Mucosa of descending colon (tissue), 3 donors: ENCODE results near the gene POTEH. TPM values are rescaled to one million over a fixed set of nuclear protein-coding genes. Genes with fewer than 3 reads are reported as not detected.
"Not testable (repeated sequence)": the region's sequence is repeated elsewhere in the genome, so short reads cannot be mapped to it uniquely, and the experiment has no call there.

ENCODE experiments used
- ATAC-seq: fragments of 200-7000 bp; cut with Tn5 transposase; one replicate; pipeline ENCODE4 v1.9.1; 2020; ENCODE audit warnings: mild to moderate bottlenecking, moderate library complexity
- DNase-seq, 3 donors: peaks; one replicate each; pipeline ENCODE4 v3.0.0-alpha.2; 2020
- H3K36me3 ChIP-seq: fragments of 200-600 bp; one replicate; pipeline ENCODE4 v1.8.0; 2021; ENCODE audit warnings: low read depth, mild to moderate bottlenecking
- H3K4me1 ChIP-seq: fragments of 200-600 bp; one replicate; pipeline ENCODE4 v1.8.0; 2021; ENCODE audit warnings: low read depth, mild to moderate bottlenecking
- H3K4me3 ChIP-seq: fragments of 200-600 bp; one replicate; pipeline ENCODE4 v1.8.0; 2021; ENCODE audit warnings: mild to moderate bottlenecking
- H3K9me3 ChIP-seq: fragments of 200-600 bp; one replicate; pipeline ENCODE4 v1.8.0; 2021; ENCODE audit warnings: mild to moderate bottlenecking
- intact Hi-C, 2 donors: fragments of 100-400 bp; cut with DNase I in 1 of 2; cut with micrococcal nuclease in 1 of 2; formaldehyde crosslinking; loops; one replicate each; pipeline versions ENCODE4 v1.11.0 to v1.11.1; 2022; cut with DNase I, micrococcal nuclease
- long read RNA-seq, 2 donors: library from polyadenylated mRNA; unstranded; transcript quantifications; one replicate each; pipeline ENCODE4 v2.0.0, GENCODE V29; 2019 to 2021
- total RNA-seq, 3 donors: library from RNA; stranded (reverse); fragmentation: NEBNext Ultra II Directional in 2 of 3; extraction: Animal tissue kit (Norgen Biotek cat#: 25700) in 2 of 3; gene quantifications; one replicate each; pipeline versions ENCODE4 v1.2.1 to v1.2.4, GENCODE V29; 2021 to 2023
- donor health status: DM: no; HTN: no; CAD: no; lungs with moderate emphysema.
- donor health status: DM: no; HTN: no; CAD: no.
- donor health status: DM: no; HTN: yes; CAD: no.

The POTEH gene
- not detected for total RNA-seq
- long read RNA-seq, donor 1: 0 reads
- long read RNA-seq, donor 2: 0 reads

DNA sequence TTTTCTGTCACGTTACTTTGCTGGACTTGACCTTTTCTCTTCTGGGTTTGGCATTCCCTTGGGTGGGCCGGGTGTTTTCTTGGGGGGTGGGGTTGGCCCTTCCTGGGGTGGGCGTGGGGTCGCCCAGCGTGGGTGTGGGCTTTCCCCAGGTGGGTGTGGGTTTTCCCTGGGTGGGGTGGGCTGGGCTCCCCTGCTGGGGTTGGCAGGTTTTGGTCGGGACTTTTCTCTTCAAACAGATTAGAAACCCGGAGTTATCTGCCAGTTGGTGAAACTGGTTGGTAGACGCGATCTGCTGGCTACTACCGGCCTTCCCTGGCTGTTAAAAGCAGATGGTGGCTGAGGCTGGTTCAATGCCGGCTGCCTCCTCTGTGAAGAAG, at the start of gene POTEH:
Gene POTEH, plus strand, starts transcription at position 278 of the 377 bp plus-strand sequence. Its CDS starts 52 bp downstream, at position 330.
- H3K4me1 ChIP-seq, H3K4me3 ChIP-seq, DNase-seq, ATAC-seq, intact Hi-C loops, H3K36me3 ChIP-seq, H3K9me3 ChIP-seq: not testable (repeated sequence)

- H3K4me3 ChIP-seq, H3K36me3 ChIP-seq, DNase-seq, H3K4me1 ChIP-seq, intact Hi-C loops, ATAC-seq, H3K9me3 ChIP-seq: not testable (repeated sequence)
These were observed 47.5 kb upstream of the POTEH start for GRCh38 chr22:15642288-15642861.

- ATAC-seq, H3K4me1 ChIP-seq, H3K9me3 ChIP-seq, H3K36me3 ChIP-seq, H3K4me3 ChIP-seq, DNase-seq, intact Hi-C loops: not testable (repeated sequence)
These were observed 37.9 kb upstream of the POTEH start for GRCh38 chr22:15651954-15652353.

- peak; percentile 23 for ATAC-seq
- H3K4me3 ChIP-seq, DNase-seq, H3K36me3 ChIP-seq, intact Hi-C loops, H3K4me1 ChIP-seq, H3K9me3 ChIP-seq: not testable (repeated sequence)
These were observed 37.1 kb upstream of the POTEH start for GRCh38 chr22:15652738-15653137.

GRCh38 chr22:15653241-15653640, 36.6 kb upstream of the POTEH start:
- H3K4me3 ChIP-seq, H3K36me3 ChIP-seq, DNase-seq, intact Hi-C loops, H3K9me3 ChIP-seq, ATAC-seq, H3K4me1 ChIP-seq: not testable (repeated sequence)

DNA sequence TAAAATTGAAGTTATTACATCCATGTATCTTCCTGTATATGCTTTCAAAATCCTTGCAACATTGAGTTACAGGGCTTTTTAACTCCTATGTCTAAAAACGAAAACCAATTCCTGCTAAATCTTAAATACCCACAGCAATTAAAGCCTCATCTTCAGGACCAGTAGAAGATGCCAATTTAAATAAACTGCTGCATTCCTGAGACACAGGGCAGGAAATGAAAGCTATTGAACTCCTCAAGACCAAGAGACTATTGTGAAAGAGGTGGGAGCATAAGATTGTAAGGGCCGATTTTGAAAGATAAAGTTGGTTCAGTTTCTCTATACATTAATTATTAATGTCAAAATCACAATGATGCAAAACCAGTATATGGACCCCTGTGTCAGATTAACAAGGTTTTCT, 28.7 kb upstream of the POTEH start:
- DNase-seq, H3K4me1 ChIP-seq, H3K36me3 ChIP-seq, ATAC-seq, intact Hi-C loops, H3K9me3 ChIP-seq, H3K4me3 ChIP-seq: not testable (repeated sequence)

GRCh38 chr22:15664682-15665081, 25.1 kb upstream of the POTEH start:
- H3K4me1 ChIP-seq, H3K36me3 ChIP-seq, H3K4me3 ChIP-seq, H3K9me3 ChIP-seq, intact Hi-C loops, DNase-seq: not testable (repeated sequence)
- peak; percentile 48 for ATAC-seq

- DNase-seq, H3K36me3 ChIP-seq, intact Hi-C loops, H3K4me1 ChIP-seq, H3K4me3 ChIP-seq, H3K9me3 ChIP-seq, ATAC-seq: not testable (repeated sequence)
These were observed 24.3 kb upstream of the POTEH start for GRCh38 chr22:15665478-15665877.

GRCh38 chr22:15669430-15669829, 20.4 kb upstream of the POTEH start:
- H3K36me3 ChIP-seq, H3K4me1 ChIP-seq, intact Hi-C loops, H3K4me3 ChIP-seq, H3K9me3 ChIP-seq, DNase-seq, ATAC-seq: not testable (repeated sequence)

- H3K36me3 ChIP-seq, H3K4me3 ChIP-seq, H3K4me1 ChIP-seq, DNase-seq, H3K9me3 ChIP-seq, intact Hi-C loops: not testable (repeated sequence)
- ATAC-seq: peak; percentile 14
These were observed 10.1 kb upstream of the POTEH start for GRCh38 chr22:15679702-15680101.

DNA sequence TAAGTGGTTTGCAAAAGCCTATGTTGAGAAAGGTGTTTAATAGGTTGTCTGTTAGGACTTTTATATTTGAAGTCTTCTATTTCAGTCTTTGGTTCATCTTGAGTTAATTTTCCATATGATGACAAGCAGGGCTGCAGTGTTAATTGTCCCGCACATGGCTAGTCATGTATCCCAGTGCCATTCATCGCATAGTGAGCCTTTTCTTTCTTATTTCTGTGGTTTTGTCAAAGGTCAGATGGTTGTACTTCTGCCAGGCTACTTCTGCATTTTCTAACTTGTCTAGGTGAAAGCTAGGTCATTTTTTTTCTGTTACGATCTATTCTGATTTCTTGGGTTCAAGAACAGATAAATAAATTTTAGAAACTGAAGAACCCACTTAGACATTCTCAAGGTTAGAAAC, 5.7 kb upstream of the POTEH start:
- ATAC-seq, H3K4me3 ChIP-seq, intact Hi-C loops, H3K4me1 ChIP-seq, H3K36me3 ChIP-seq, DNase-seq, H3K9me3 ChIP-seq: not testable (repeated sequence)

- H3K9me3 ChIP-seq, H3K4me3 ChIP-seq, ATAC-seq, H3K4me1 ChIP-seq, H3K36me3 ChIP-seq, DNase-seq, intact Hi-C loops: not testable (repeated sequence)
These were observed 5.1 kb upstream of the POTEH start for GRCh38 chr22:15684695-15685094.

- intact Hi-C loops, H3K9me3 ChIP-seq, H3K4me1 ChIP-seq, H3K36me3 ChIP-seq, H3K4me3 ChIP-seq: not testable (repeated sequence)
- DNase-seq (peak in 1 of 3 donors; percentile 40), ATAC-seq (peak; percentile 16)
These were observed 4.2 kb upstream of the POTEH start for GRCh38 chr22:15685641-15686040.

DNA sequence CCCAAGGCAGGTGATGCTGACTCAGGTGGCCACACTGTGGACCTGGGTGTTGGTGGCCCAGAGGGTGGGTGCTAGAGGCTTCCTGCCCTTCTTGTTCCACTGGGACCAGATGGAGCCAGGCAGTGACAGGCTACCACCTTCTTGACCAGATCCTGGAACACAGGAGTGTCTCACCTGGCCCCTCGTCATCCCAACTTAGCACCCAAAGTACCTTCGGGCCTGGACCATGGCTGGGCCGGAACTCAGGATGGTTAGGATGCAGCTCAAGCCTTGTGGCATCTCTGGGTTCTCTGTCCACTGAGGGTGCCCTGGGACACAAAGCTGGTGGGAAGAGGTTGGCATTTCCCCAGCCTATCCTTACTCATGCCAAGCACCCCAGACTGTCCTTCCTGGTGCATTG, 2.7 kb upstream of the POTEH start:
- H3K4me1 ChIP-seq, DNase-seq, H3K4me3 ChIP-seq, H3K36me3 ChIP-seq, intact Hi-C loops, H3K9me3 ChIP-seq: not testable (repeated sequence)
- ATAC-seq: peak; percentile 31

- intact Hi-C loops, H3K4me1 ChIP-seq, ATAC-seq, DNase-seq, H3K9me3 ChIP-seq, H3K4me3 ChIP-seq, H3K36me3 ChIP-seq: not testable (repeated sequence)
These were observed 2.1 kb upstream of the POTEH start for GRCh38 chr22:15687676-15688075.
